IMR-90 (cell line): ENCODE data around the gene RPRM. TPM values are rescaled to one million over a fixed set of nuclear protein-coding genes. Genes with fewer than 3 reads are reported as not detected.

Experiments
- ATAC-seq: fragments of 200-7000 bp; cut with Tn5 transposase; 2 replicates; pipeline ENCODE4 v1.9.1; 2020; ENCODE audit warnings: low read depth, mild to moderate bottlenecking, moderate library complexity
- BruUV-seq: library from RNA; stranded (reverse); fragments of 400-500 nt; replicated peaks from 2 replicates; lab custom pipeline; 2021; lab: Mats Ljungman, UMichigan
- CTCF ChIA-PET: fragments of 300-600 bp; formaldehyde crosslinking; extraction: SDS; loops from one replicate; lab custom pipeline; 2021; ENCODE audit warnings: antibody characterized with exemption; lab: Yijun Ruan, JAX
- POLR2A ChIA-PET: fragments of 300-600 bp; sonication (Branson Sonifier 250); formaldehyde crosslinking; loops from one replicate; lab custom pipeline; 2022; ENCODE audit warnings: antibody characterized with exemption; ENCODE audit not compliant: unreplicated experiment; lab: Charles Lee
- DNase-seq: peaks from one replicate; pipeline ENCODE4 v3.0.0; 2013
- H2AFZ ChIP-seq: replicated peaks from 2 replicates; pipeline ENCODE3; 2013; ENCODE audit warnings: low read length, mild to moderate bottlenecking; ENCODE audit not compliant: poor library complexity
- H2AK5ac ChIP-seq: 2 replicates; pipeline ENCODE4 v1.6.1; 2013; ENCODE audit warnings: low read depth, low read length, inconsistent platforms
- H2AK9ac ChIP-seq: replicated peaks from 2 replicates; pipeline ENCODE3; 2013; ENCODE audit warnings: mild to moderate bottlenecking, low read depth, low read length, moderate library complexity; ENCODE audit not compliant: poor library complexity
- H2BK120ac ChIP-seq: 2 replicates; pipeline ENCODE4 v1.6.1; 2013; ENCODE audit warnings: low read depth, low read length, inconsistent platforms
- H2BK15ac ChIP-seq: 3 replicates; pipeline ENCODE4 v1.6.1; 2013; ENCODE audit warnings: low read depth, low read length, inconsistent platforms
- H2BK20ac ChIP-seq: 2 replicates; pipeline ENCODE4 v1.6.1; 2013; ENCODE audit warnings: low read depth, mild to moderate bottlenecking, inconsistent platforms, low read length, moderate library complexity
- H2BK5ac ChIP-seq: 2 replicates; pipeline ENCODE4 v1.6.1; 2013; ENCODE audit warnings: mild to moderate bottlenecking, low read depth, low read length, inconsistent platforms; ENCODE audit not compliant: poor library complexity, severe bottlenecking
- H3K14ac ChIP-seq: replicated peaks from 2 replicates; pipeline ENCODE4 v1.6.1; 2013; ENCODE audit warnings: low read depth, low read length, inconsistent platforms
- H3K18ac ChIP-seq: 2 replicates; pipeline ENCODE4 v1.6.1; 2013; ENCODE audit warnings: low read depth, low read length, control low read depth
- H3K23ac ChIP-seq: 2 replicates; pipeline ENCODE4 v1.6.1; 2013; ENCODE audit warnings: low read depth, low read length, inconsistent platforms
- H3K27ac ChIP-seq: 2 replicates; pipeline ENCODE4 v1.5.1; 2013; ENCODE audit warnings: mild to moderate bottlenecking, control low read depth, low read length; ENCODE audit not compliant: insufficient read depth
- H3K27me3 ChIP-seq: 2 replicates; pipeline ENCODE4 v1.6.1; 2013; ENCODE audit warnings: low read length; ENCODE audit not compliant: control insufficient read depth, insufficient read depth
- H3K36me3 ChIP-seq: 2 replicates; pipeline ENCODE4 v1.6.1; 2013; ENCODE audit warnings: low read length, mixed read lengths; ENCODE audit not compliant: control insufficient read depth, insufficient read depth
- H3K4ac ChIP-seq: 2 replicates; pipeline ENCODE4 v1.6.1; 2013; ENCODE audit warnings: low read depth, low read length, inconsistent platforms
- H3K4me1 ChIP-seq: 2 replicates; pipeline ENCODE4 v1.6.1; 2013; ENCODE audit warnings: low read length, mixed read lengths; ENCODE audit not compliant: control insufficient read depth, insufficient read depth
- H3K4me2 ChIP-seq: 2 replicates; pipeline ENCODE4 v1.6.1; 2013; ENCODE audit warnings: low read depth, mild to moderate bottlenecking, control low read depth, low read length, moderate library complexity
- H3K4me3 ChIP-seq: 2 replicates; pipeline ENCODE4 v1.5.1; 2013; ENCODE audit warnings: low read depth, mild to moderate bottlenecking, control low read depth, low read length, moderate library complexity; ENCODE audit not compliant: insufficient read depth
- H3K56ac ChIP-seq: 2 replicates; pipeline ENCODE4 v1.6.1; 2013; ENCODE audit warnings: low read length, inconsistent platforms; ENCODE audit not compliant: insufficient read depth; ENCODE audit errors: extremely low read depth
- H3K79me1 ChIP-seq, 2 experiments: 2 replicates each; pipeline ENCODE4 v1.6.1; 2013; ENCODE audit warnings: low read length in 2 of 2, inconsistent platforms in 1 of 2, low read depth in 1 of 2
- H3K9ac ChIP-seq: 2 replicates; pipeline ENCODE4 v1.6.1; 2013; ENCODE audit warnings: low read depth, low read length, control low read depth
- H3K9me1 ChIP-seq: 2 replicates; pipeline ENCODE4 v1.6.1; 2013; ENCODE audit warnings: low read length, inconsistent platforms; ENCODE audit not compliant: insufficient read depth
- H3K9me3 ChIP-seq: 2 replicates; pipeline ENCODE4 v1.6.1; 2013; ENCODE audit warnings: low read length; ENCODE audit not compliant: control insufficient read depth, insufficient read depth
- H4K20me1 ChIP-seq: 2 replicates; pipeline ENCODE4 v1.6.1; 2013; ENCODE audit warnings: low read length, inconsistent platforms; ENCODE audit not compliant: insufficient read depth
- H4K5ac ChIP-seq: 2 replicates; pipeline ENCODE4 v1.6.1; 2013; ENCODE audit warnings: mild to moderate bottlenecking, low read depth, low read length, control low read depth
- H4K8ac ChIP-seq, 2 experiments: 2 replicates each; pipeline ENCODE4 v1.6.1; 2013; ENCODE audit warnings: low read depth in 2 of 2, low read length in 2 of 2, control low read depth in 1 of 2, inconsistent platforms in 1 of 2
- H4K91ac ChIP-seq: 2 replicates; pipeline ENCODE4 v1.6.1; 2013; ENCODE audit warnings: low read depth, low read length, inconsistent platforms; ENCODE audit not compliant: insufficient read depth
- MAZ ChIP-seq: IDR thresholded peaks from 2 replicates; pipeline ENCODE4 v1.6.1; 2012; ENCODE audit warnings: low read depth, mild to moderate bottlenecking, low read length, improper control_type of control experiment, moderate library complexity, borderline replicate concordance
- POLR2A ChIP-seq: IDR thresholded peaks from 2 replicates; pipeline ENCODE4 v1.6.1; 2012; ENCODE audit warnings: mild to moderate bottlenecking, low read depth, low read length
- RCOR1 ChIP-seq: IDR thresholded peaks from 2 replicates; pipeline ENCODE4 v1.6.1; 2012; ENCODE audit warnings: mild to moderate bottlenecking, low read length, improper control_type of control experiment; ENCODE audit not compliant: insufficient replicate concordance
- RFX5 ChIP-seq: IDR thresholded peaks from 2 replicates; pipeline ENCODE4 v1.8.0; 2012; ENCODE audit warnings: low read depth, mild to moderate bottlenecking, low read length, moderate library complexity
- WGBS, 2 experiments: methylation state at CpG; one replicate each; pipeline versions ENCODE4 v1.1.5 to v1.1.7; 2013; ENCODE audit warnings: missing lambda C conversion rate in 2 of 2; ENCODE audit not compliant: insufficient read length in 1 of 2; ENCODE audit errors: extremely low coverage in 2 of 2; 5-methylcytosine and 5-hydroxymethylcytosine counted together
- dilution Hi-C: fragments of 300-500 bp; cut with HindIII; formaldehyde crosslinking; loops from one replicate; pipeline ENCODE4 v1.14.3; 2018; ENCODE audit warnings: low sequenced_read_pairs; ENCODE audit not compliant: unreplicated experiment
- in situ Hi-C: fragments of 300-500 bp; cut with MboI; formaldehyde crosslinking; loops from 3 replicates; pipeline ENCODE4 v1.14.3; 2019; ENCODE audit warnings: low sequenced_read_pairs, inconsistent platforms, mixed read lengths
- intact Hi-C: fragments of 100-400 bp; cut with micrococcal nuclease; formaldehyde crosslinking; loops from 2 replicates; pipeline ENCODE4 v1.10.0; 2022
- polyA plus RNA-seq, 3 experiments: library from polyadenylated mRNA; depleted of rRNA; stranded (reverse); fragments of >200 nt; gene quantifications; 2 replicates each; pipeline ENCODE4 v1.2.3, GENCODE V29; 2012; ENCODE audit warnings: low replicate concordance in 1 of 3
- total RNA-seq: library from RNA; depleted of rRNA; stranded (reverse); fragments of >200 nt; gene quantifications from 2 replicates; pipeline ENCODE4 v1.2.3, GENCODE V29; 2012
- TF ChIP-seq, protein P1 (sequence below): fragments of 150-350 bp; IDR thresholded peaks from 2 replicates; pipeline ENCODE4 v1.6.1; 2016; ENCODE audit warnings: low read depth, mild to moderate bottlenecking, low read length, moderate library complexity, borderline replicate concordance

RPRM gene
- total and polyA plus RNA-seq, 2 of the 4 experiments (the other 2 are of a cell fraction) = not detected

DNA sequence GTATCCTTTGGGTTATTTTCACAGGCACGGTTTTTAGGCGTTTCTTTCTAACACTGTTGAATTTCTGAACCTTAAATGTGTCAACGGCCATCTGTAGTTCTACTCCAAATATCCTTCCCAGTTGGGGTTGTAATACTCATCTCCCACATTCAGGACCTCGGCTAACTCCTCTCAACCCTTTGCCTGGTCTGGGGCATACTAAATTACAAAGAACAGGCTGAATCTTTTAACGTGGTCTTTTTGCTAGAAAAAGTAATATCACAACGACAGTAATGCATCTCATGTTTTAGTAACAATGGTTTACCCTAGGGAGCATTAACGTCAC is 2.1 kb downstream of the RPRM start:
- POLR2A ChIA-PET = no interaction called here
- Histone ChIP-seq H4K20me1 (no peaks in the 10 kb centered on the region), H3K18ac (no peak overlapping the region), H4K5ac (no peak overlapping the region), H3K9ac (no peak overlapping the region), H4K8ac (no peak overlapping the region), H2AFZ (no peak overlapping the region), H3K23ac (no peak overlapping the region), H3K27ac (no peak overlapping the region), H3K4me1 (no peaks in the 10 kb centered on the region), H3K36me3 (no peaks in the 10 kb centered on the region), H2BK120ac (no peak overlapping the region), H3K79me1 (no peaks in the 10 kb centered on the region), H3K4me2 (no peak overlapping the region), H3K56ac (no peak overlapping the region), H2BK15ac (no peak overlapping the region), H4K91ac (no peak overlapping the region), H2BK5ac (no peak overlapping the region), H3K14ac (no peak overlapping the region), H2BK20ac (no peak overlapping the region), H2AK9ac (no peak overlapping the region), H3K4me3 (no peak overlapping the region), H3K27me3 (peaks cover 17% of the 10 kb centered on the region), H3K9me1 (no peaks in the 10 kb centered on the region), H3K4ac (no peak overlapping the region), H2AK5ac (no peak overlapping the region), H3K9me3 (no peaks in the 10 kb centered on the region)
- WGBS, 2 experiments = no CpG with 5 or more reads among the region's 7 CpGs
- in situ Hi-C loops (no loop called here), intact Hi-C loops (no loop called here), dilution Hi-C loops (no loop called here)
- TF ChIP-seq RFX5 = no peak
- TF ChIP-seq POLR2A = no peak
- TF ChIP-seq, protein P1, sequence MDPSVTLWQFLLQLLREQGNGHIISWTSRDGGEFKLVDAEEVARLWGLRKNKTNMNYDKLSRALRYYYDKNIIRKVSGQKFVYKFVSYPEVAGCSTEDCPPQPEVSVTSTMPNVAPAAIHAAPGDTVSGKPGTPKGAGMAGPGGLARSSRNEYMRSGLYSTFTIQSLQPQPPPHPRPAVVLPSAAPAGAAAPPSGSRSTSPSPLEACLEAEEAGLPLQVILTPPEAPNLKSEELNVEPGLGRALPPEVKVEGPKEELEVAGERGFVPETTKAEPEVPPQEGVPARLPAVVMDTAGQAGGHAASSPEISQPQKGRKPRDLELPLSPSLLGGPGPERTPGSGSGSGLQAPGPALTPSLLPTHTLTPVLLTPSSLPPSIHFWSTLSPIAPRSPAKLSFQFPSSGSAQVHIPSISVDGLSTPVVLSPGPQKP = no peak
- no peak for TF ChIP-seq RCOR1
- no peak for TF ChIP-seq MAZ
- no peak for ATAC-seq
- CTCF ChIA-PET = no interaction called here
- DNase-seq = no peak
- no TSS peak for BruUV-seq
